Chondrocyte (in vitro differentiated cells): ENCODE data around the gene HEPN1. TPM values are rescaled to one million over a fixed set of nuclear protein-coding genes. Genes with fewer than 3 reads are reported as not detected.

Source experiments
- DNase-seq: peaks from one replicate; pipeline ENCODE4 v3.0.0; 2021; ENCODE audit warnings: mixed read lengths, low spot score
- H3K27ac Mint-ChIP-seq: one replicate; pipeline ENCODE4 v1.8.0; 2021; ENCODE audit warnings: mild to moderate bottlenecking, moderate library complexity, mixed read lengths; ENCODE audit not compliant: unreplicated experiment
- H3K27me3 Mint-ChIP-seq: 2 replicates; pipeline ENCODE4 v1.8.0; 2021; ENCODE audit warnings: low read depth, mixed read lengths
- H3K36me3 Mint-ChIP-seq: 2 replicates; pipeline ENCODE4 v1.8.0; 2021; ENCODE audit warnings: low read depth, mixed read lengths
- H3K4me1 Mint-ChIP-seq: 2 replicates; pipeline ENCODE4 v1.8.0; 2021; ENCODE audit warnings: low read depth, mild to moderate bottlenecking, mixed read lengths
- H3K4me3 Mint-ChIP-seq: one replicate; pipeline ENCODE4 v1.8.0; 2021; ENCODE audit warnings: mild to moderate bottlenecking, moderate library complexity, mixed read lengths; ENCODE audit not compliant: unreplicated experiment
- H3K9me3 Mint-ChIP-seq: 2 replicates; pipeline ENCODE4 v1.8.0; 2021; ENCODE audit warnings: low read depth, mixed read lengths
- CTCF ChIP-seq: fragments of 200-600 bp; sonication (generic); IDR thresholded peaks from 2 replicates; pipeline ENCODE4 v1.5.0; 2021; ENCODE audit warnings: antibody characterized with exemption, mild to moderate bottlenecking, moderate library complexity
- total RNA-seq: library from RNA; stranded (reverse); gene quantifications from 3 replicates; pipeline ENCODE4 v1.2.1, GENCODE V29; 2021

HEPN1 gene
- total RNA-seq, 1 donor from 2014 or later: not detected

- H3K4me3 Mint-ChIP-seq: no peak overlapping the region
- H3K27ac Mint-ChIP-seq: no peak overlapping the region
- DNase-seq: no peak
- H3K27me3 Mint-ChIP-seq: no peaks in the 10 kb centered on the region
- TF ChIP-seq CTCF: no peak
- H3K4me1 Mint-ChIP-seq: no peaks in the 10 kb centered on the region
- H3K9me3 Mint-ChIP-seq: peaks cover 10% of the 10 kb centered on the region
- peaks cover 6% of the 10 kb centered on the region for H3K36me3 Mint-ChIP-seq
Measured at GRCh38 chr11:124950601-124951330, 31.7 kb downstream of the HEPN1 start.

DNA sequence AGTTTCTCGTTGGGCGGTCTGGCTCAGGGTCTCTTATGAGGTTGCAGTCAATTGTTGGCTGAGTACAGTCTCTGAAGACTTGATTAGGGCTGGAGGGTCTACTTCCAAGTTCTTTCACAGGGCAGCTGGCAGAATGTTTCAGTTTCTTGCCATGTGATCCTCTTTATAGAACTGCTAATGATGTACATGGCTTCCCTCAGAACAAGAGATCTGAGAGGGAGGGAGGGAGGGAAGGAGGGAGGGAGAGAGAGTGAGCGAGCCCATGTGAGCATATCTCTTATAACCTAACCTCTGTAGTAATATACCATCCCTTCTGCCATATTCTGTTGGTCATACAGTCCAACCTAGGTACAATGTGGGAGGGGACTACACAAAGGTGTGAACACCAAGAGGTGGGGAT is 32.3 kb downstream of the HEPN1 start:
- TF ChIP-seq CTCF: no peak
- H3K36me3 Mint-ChIP-seq: peaks cover 6% of the 10 kb centered on the region
- no peaks in the 10 kb centered on the region for H3K27me3 Mint-ChIP-seq
- H3K27ac Mint-ChIP-seq: no peak overlapping the region
- H3K9me3 Mint-ChIP-seq: peaks cover 10% of the 10 kb centered on the region
- H3K4me3 Mint-ChIP-seq: no peak overlapping the region
- no peak for DNase-seq
- no peaks in the 10 kb centered on the region for H3K4me1 Mint-ChIP-seq

- Mint-ChIP-seq H3K9me3 (no peaks in the 10 kb centered on the region), H3K4me3 (no peak within 1 kb of the TSS), H3K27me3 (no peaks in the 10 kb centered on the region), H3K27ac (no peak within 1 kb of the TSS), H3K4me1 (no peaks in the 10 kb centered on the region), H3K36me3 (peaks cover 2% of the 10 kb centered on the region)
- peak; percentile 99 for DNase-seq
- TF ChIP-seq CTCF: no peak
Measured at GRCh38 chr11:124953753-124954589, 34.9 kb downstream of the HEPN1 start, which contains the start of gene CCDC15. Gene CCDC15 (plus strand): TSS chr11:124954202. CDS start chr11:124954733, 531 bp downstream.

- no peak overlapping the region for H3K27ac Mint-ChIP-seq
Measured at GRCh38 chr11:124954590-124954955, 35.5 kb downstream of the HEPN1 start.

More at GRCh38 chr11:124954590-124954955, 35.5 kb downstream of the HEPN1 start:
- Mint-ChIP-seq H3K4me3 (no peak overlapping the region), H3K4me1 (no peaks in the 10 kb centered on the region), H3K36me3 (no peaks in the 10 kb centered on the region), H3K27me3 (no peaks in the 10 kb centered on the region), H3K9me3 (no peaks in the 10 kb centered on the region)
- DNase-seq: no peak
- no peak for TF ChIP-seq CTCF
